Effector memory CD8-positive, alpha-beta T cell (primary cell): Measurements from ENCODE around the gene PWP1.

Experiments used
- ATAC-seq: fragments of 150-1000 bp; cut with Tn5 transposase; replicated peaks from 2 replicates; pipeline ENCODE4 v1.10.0; 2021; ENCODE audit warnings: mild to moderate bottlenecking, moderate library complexity
- DNase-seq, 3 experiments: peaks; one replicate each; pipeline ENCODE4 v3.0.0; 2021
- H3K27ac Mint-ChIP-seq, 2 donors: one replicate each; pipeline ENCODE4 v1.8.0; 2022; ENCODE audit warnings: mild to moderate bottlenecking in 2 of 2, mixed read lengths in 2 of 2, moderate library complexity in 2 of 2
- H3K27me3 Mint-ChIP-seq, 2 donors: one replicate each; pipeline ENCODE4 v1.8.0; 2022; ENCODE audit warnings: mixed read lengths in 2 of 2
- H3K36me3 Mint-ChIP-seq: one replicate; pipeline ENCODE4 v1.8.0; 2022; ENCODE audit warnings: mild to moderate bottlenecking, moderate library complexity, mixed read lengths; ENCODE audit not compliant: insufficient read depth
- H3K4me1 Mint-ChIP-seq, 2 donors: one replicate each; pipeline ENCODE4 v1.8.0; 2022; ENCODE audit warnings: low read depth in 2 of 2, mixed read lengths in 2 of 2
- H3K4me3 Mint-ChIP-seq, 2 donors: one replicate each; pipeline ENCODE4 v1.8.0; 2022; ENCODE audit warnings: mild to moderate bottlenecking in 2 of 2, mixed read lengths in 2 of 2, moderate library complexity in 2 of 2
- H3K9me3 Mint-ChIP-seq, 2 donors: one replicate each; pipeline ENCODE4 v1.8.0; 2022; ENCODE audit warnings: mixed read lengths in 2 of 2

Gene PWP1

DNA sequence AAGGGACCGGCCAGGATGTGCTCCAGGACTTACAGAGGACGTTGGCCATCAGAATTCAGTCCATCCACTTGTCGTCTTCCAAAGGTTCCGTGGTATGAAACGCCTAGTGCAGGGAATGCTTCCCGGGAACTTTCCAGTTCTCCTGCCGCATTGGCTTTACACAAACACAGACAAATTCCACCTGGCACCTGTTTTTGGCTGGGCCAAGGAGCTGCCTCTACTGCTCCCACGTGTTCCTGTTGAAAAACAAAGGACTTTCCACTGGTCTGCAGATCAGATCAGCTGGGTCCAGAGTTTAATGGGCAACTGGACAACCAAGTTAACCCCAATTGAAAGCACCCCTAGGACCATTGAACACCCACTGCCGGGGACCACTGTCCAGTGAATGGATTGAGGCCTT is 28.0 kb upstream of the PWP1 start:
- H3K9me3 Mint-ChIP-seq, result no peaks in the 10 kb centered on the region
- peaks cover 7% of the 10 kb centered on the region for H3K36me3 Mint-ChIP-seq
- ATAC-seq, result no peak

DNA sequence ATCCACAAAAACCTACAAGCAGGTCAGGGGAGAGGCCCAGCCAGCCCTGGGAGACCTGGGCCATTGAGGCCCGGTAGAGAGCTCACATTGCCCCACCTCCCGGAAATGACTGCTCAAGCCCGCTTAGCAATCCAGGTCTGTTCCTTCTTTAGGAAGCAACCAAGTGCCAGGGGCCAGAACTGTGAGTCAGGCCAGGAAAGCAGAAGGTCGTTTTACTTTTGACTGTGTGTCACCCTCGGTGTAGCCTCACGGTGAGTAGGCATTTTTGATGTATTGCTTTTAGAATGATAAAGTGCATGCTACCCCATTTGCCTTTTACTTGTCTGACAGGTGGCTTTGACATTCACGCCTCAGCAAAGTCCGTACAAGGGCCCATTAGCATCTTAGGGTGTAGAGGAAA is 25.4 kb upstream of the PWP1 start:
- peaks cover 7% of the 10 kb centered on the region for H3K36me3 Mint-ChIP-seq
- H3K27ac Mint-ChIP-seq, result no peak overlapping the region
- no peaks in the 10 kb centered on the region for H3K9me3 Mint-ChIP-seq
- no peak overlapping the region for H3K4me3 Mint-ChIP-seq
- peaks cover 9 to 10% of the 10 kb centered on the region in 2 donors for H3K27me3 Mint-ChIP-seq
- DNase-seq, result no peak
- H3K4me1 Mint-ChIP-seq, result no peaks in the 10 kb centered on the region
- ATAC-seq, result no peak

More for the DNA sequence above, 28.0 kb upstream of the PWP1 start:
- Mint-ChIP-seq H3K27me3 (no peaks in the 10 kb centered on the region), H3K4me1 (no peaks in the 10 kb centered on the region), H3K4me3 (no peak overlapping the region), H3K27ac (no peak overlapping the region)
- no peak for DNase-seq

- H3K4me1 Mint-ChIP-seq, result no peaks in the 10 kb centered on the region
- peaks cover 16 to 17% of the 10 kb centered on the region in 2 donors for H3K27me3 Mint-ChIP-seq
- DNase-seq (no peak), ATAC-seq (no peak)
- H3K9me3 Mint-ChIP-seq, result no peaks in the 10 kb centered on the region
- H3K27ac Mint-ChIP-seq, result no peak overlapping the region
- peaks cover 7% of the 10 kb centered on the region for H3K36me3 Mint-ChIP-seq
- H3K4me3 Mint-ChIP-seq, result no peak overlapping the region
Observed at GRCh38 chr12:107660861-107661415, 24.7 kb upstream of the PWP1 start.

DNA sequence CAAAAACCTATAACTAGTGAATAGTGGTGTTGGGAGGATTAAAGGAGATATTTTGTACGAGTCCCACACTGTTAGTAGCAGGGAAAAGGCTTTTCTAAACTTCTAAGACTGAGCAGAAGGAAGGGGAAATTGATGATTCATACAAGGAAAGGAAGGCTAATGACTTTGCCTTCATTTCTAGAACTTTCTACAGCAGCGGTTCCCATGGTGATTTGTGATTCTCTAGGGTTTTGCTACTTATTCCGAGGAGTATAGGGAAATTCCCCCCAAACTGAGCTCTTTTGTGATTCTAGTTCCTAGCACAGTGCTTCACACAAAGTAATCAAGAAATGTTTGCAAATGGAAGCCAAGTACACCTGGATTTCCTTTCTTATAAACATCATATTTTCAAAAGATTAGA is 23.8 kb upstream of the PWP1 start:
- Mint-ChIP-seq H3K27me3 (peaks cover 25% of the 10 kb centered on the region in 2 donors), H3K36me3 (peaks cover 3% of the 10 kb centered on the region), H3K9me3 (no peaks in the 10 kb centered on the region), H3K4me1 (no peaks in the 10 kb centered on the region), H3K4me3 (no peak overlapping the region), H3K27ac (no peak overlapping the region)
- DNase-seq (no peak), ATAC-seq (no peak)

DNA sequence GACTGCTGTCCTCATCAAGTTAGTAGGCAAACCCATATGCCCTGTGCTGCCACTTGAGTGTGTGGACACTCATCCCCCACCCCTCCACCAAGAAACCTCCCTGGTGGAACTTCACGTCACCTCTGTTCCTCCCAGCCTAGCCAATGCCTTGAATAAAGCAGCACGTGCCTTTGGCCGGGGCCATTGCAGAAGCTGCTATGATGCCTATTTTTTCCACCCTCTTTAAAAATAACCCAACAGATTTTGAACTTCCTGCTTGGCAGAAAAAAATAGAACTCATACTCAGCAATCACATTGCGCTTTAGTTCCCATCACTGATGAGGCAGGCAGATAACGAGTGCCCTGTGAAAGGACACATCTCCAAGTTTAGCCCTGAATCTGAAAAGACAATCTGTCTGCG is 23.1 kb upstream of the PWP1 start:
- H3K36me3 Mint-ChIP-seq, result no peaks in the 10 kb centered on the region
- DNase-seq (no peak), ATAC-seq (no peak)
- peaks cover 30 to 31% of the 10 kb centered on the region in 2 donors for H3K27me3 Mint-ChIP-seq
- H3K4me3 Mint-ChIP-seq, result no peak overlapping the region
- no peak overlapping the region for H3K27ac Mint-ChIP-seq
- no peaks in the 10 kb centered on the region for H3K9me3 Mint-ChIP-seq
- no peaks in the 10 kb centered on the region for H3K4me1 Mint-ChIP-seq

- Mint-ChIP-seq H3K27me3 (peaks cover 37 to 38% of the 10 kb centered on the region in 2 donors), H3K36me3 (no peaks in the 10 kb centered on the region), H3K4me1 (no peaks in the 10 kb centered on the region), H3K4me3 (no peak overlapping the region), H3K9me3 (no peaks in the 10 kb centered on the region), H3K27ac (no peak overlapping the region)
- DNase-seq (no peak), ATAC-seq (no peak)
Observed at GRCh38 chr12:107663277-107663676, 22.3 kb upstream of the PWP1 start.

DNA sequence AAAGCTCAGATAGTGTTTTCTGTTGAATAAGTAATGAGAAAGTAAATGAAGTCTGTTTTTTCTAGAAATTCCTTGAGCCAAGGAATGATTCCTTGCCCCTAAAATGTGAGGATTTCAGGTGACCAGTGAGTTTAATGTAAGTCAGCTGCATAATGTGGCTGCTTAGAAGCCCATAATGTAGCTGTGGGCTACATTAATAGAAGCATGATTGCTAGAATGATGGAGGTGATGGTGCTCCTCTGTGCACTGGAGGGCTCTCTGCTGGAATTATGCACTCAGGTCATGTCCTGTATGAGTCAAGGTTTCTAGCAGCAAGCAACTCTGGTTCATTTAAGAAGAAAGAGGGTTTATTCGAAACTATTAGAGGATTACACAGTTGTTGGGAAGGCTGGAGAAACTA is 19.6 kb upstream of the PWP1 start:
- ATAC-seq (no peak), DNase-seq (no peak)
- Mint-ChIP-seq H3K4me3 (no peak overlapping the region), H3K4me1 (peaks cover 0 to 3% of the 10 kb centered on the region in 2 donors), H3K27ac (no peak overlapping the region), H3K36me3 (no peaks in the 10 kb centered on the region), H3K9me3 (no peaks in the 10 kb centered on the region), H3K27me3 (peaks cover 55 to 62% of the 10 kb centered on the region in 2 donors)

DNA sequence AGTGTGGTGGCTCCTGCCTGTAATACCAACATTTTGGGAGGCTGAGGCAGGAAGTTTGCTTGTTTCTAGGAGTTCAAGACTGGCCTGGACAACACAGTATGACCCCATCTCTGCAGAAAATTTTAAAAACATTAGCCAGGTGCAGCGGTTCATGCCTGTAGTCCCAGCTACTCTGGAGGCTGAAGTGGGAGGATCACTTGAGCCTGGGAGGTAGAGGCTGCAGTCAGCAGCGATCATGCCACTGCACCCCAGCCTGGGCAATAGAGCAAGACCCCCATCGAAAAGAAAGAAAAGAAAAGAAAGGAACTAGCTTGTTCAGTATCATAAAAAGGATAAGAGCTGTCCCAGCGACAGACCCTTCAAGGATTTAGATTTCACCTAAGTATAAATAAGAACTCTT is 18.1 kb upstream of the PWP1 start:
- Mint-ChIP-seq H3K36me3 (no peaks in the 10 kb centered on the region), H3K9me3 (no peaks in the 10 kb centered on the region), H3K4me1 (peaks cover 0 to 4% of the 10 kb centered on the region in 2 donors), H3K4me3 (no peak overlapping the region), H3K27me3 (peaks cover 55 to 67% of the 10 kb centered on the region in 2 donors), H3K27ac (no peak overlapping the region)
- no peak for DNase-seq
- no peak for ATAC-seq

DNA sequence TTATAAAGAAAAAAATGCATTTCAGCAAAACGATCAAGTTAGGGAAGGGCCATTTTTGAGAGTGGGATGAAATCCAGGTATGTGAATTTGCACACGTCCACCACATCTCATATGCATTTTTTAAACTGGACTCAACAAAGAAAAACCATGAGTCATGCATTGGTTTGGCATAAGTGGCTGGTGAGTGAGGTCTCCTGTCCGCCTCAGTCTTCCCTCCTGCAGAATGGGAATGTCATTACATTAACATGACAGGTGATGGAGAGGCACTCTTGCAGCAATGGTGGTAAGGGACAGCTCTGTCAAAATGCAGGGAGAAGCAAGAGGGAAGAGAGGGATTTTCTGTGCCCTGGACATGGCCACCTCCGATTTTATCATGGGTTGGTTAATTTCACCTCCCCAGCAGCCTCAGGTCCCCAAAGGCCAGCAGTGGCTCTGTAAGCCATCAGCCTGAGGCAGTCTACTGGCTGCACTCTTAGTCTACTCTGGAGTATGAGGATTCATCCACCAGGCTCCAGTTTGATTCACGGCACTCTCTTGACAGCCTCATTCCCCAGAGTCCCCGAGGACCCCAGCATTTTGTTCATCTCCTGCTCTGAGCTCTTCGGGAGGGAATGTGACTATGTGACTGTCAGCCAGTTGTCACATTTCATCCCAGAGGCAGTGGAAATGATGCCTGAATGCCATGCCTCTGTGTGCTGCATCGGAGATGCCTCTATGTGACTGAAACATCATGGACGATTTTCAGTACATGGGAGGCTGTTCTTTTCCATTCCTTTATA is 17.1 kb upstream of the PWP1 start:
- H3K27ac Mint-ChIP-seq, result no peak overlapping the region
- H3K4me3 Mint-ChIP-seq, result no peak overlapping the region
- DNase-seq, result no peak
- H3K27me3 Mint-ChIP-seq, result peaks cover 48 to 73% of the 10 kb centered on the region in 2 donors
- H3K9me3 Mint-ChIP-seq, result no peaks in the 10 kb centered on the region
- ATAC-seq, result no peak
- H3K4me1 Mint-ChIP-seq, result peaks cover 0 to 4% of the 10 kb centered on the region in 2 donors
- H3K36me3 Mint-ChIP-seq, result no peaks in the 10 kb centered on the region

GRCh38 chr12:107669946-107670345 is 15.7 kb upstream of the PWP1 start:
- Mint-ChIP-seq H3K4me3 (no peak overlapping the region), H3K27ac (no peak overlapping the region), H3K36me3 (no peaks in the 10 kb centered on the region), H3K27me3 (peaks cover 46 to 70% of the 10 kb centered on the region in 2 donors), H3K9me3 (no peaks in the 10 kb centered on the region), H3K4me1 (peaks cover 0 to 4% of the 10 kb centered on the region in 2 donors)
- ATAC-seq (no peak), DNase-seq (no peak)

DNA sequence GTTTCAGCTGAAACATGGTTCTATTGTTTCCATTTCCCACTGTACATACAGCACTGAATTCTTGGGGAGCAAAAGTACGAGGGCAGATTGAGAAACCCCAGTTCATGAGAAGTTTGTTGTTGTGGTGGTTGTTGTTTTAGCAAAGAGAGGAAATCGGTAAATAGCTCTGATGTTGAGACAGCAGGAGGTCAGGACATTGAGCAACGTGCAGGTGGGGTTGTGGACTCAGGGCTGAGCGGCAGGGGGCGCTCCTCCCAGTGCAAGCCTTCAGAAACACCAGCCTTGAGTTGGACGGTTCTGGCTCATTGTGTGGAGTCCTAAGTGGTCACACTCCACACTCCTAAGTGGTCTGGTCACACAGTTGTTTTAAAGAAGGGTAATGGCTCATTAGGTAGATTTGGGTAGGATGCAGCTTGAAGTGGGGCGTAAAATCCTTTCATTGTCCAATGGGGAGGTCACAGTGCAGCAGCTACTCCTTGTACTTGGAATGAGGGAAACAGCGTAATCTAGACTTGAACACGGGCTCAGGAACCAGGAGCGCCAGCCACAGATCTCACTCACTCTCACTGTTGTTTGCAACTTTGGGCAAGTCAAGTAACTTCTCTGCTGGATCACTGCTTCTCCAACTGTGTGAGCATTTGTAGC is 14.5 kb upstream of the PWP1 start:
- ATAC-seq (peak; percentile 56), DNase-seq (peak in 1 of 3 experiments; percentile 12)
- Mint-ChIP-seq H3K4me1 (peaks cover 0 to 4% of the 10 kb centered on the region in 2 donors), H3K4me3 (no peak overlapping the region), H3K9me3 (no peaks in the 10 kb centered on the region), H3K27ac (no peak overlapping the region), H3K27me3 (peaks cover 37 to 58% of the 10 kb centered on the region in 2 donors), H3K36me3 (peaks cover 3% of the 10 kb centered on the region)

DNA sequence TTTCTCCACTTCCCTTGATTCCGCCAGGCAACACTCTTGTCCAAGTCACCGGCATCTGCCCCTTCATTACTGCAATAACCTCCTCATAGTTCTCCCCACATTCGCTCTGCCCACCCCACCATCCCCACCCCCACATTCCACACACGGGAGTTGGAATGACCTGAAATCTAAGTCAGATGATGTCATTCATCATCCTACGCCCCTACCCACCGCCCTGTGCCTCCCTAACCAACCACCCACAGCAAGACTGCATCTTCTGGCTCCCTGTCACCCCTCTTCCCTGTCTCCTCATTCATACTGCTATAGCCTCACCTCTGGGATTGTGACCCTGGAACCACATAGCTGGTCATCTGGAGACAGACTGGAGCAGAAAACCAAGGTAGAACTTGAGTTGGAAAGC is 7.9 kb upstream of the PWP1 start:
- H3K36me3 Mint-ChIP-seq, result peaks cover 3% of the 10 kb centered on the region
- H3K27me3 Mint-ChIP-seq, result peaks cover 17 to 32% of the 10 kb centered on the region in 2 donors
- H3K4me1 Mint-ChIP-seq, result peaks cover 0 to 5% of the 10 kb centered on the region in 2 donors
- H3K9me3 Mint-ChIP-seq, result no peaks in the 10 kb centered on the region
- DNase-seq (no peak), ATAC-seq (no peak)
- H3K4me3 Mint-ChIP-seq, result no peak overlapping the region
- H3K27ac Mint-ChIP-seq, result peak overlapping the region in 1 of 2 donors; percentile 36

DNA sequence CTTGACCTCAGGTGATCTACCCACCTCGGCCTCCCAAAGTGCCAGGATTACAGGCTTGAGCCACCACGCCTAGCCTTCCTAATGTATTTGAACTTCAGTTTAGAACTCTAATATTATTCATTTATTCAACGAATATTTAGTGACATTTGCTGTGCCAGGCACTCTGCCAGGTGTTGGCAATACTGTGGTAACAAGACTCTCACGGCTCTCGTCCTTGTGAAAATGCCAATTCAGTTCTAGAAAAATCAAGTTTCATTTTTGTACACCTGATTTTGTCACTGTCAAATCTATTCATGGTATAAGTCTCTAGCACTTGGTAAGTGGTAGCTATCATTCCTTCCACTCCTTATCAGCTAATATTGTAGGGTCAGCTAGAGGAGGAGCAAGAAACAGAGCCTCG is 6.3 kb upstream of the PWP1 start:
- Mint-ChIP-seq H3K9me3 (no peaks in the 10 kb centered on the region), H3K4me1 (peaks cover 0 to 5% of the 10 kb centered on the region in 2 donors)

DNA sequence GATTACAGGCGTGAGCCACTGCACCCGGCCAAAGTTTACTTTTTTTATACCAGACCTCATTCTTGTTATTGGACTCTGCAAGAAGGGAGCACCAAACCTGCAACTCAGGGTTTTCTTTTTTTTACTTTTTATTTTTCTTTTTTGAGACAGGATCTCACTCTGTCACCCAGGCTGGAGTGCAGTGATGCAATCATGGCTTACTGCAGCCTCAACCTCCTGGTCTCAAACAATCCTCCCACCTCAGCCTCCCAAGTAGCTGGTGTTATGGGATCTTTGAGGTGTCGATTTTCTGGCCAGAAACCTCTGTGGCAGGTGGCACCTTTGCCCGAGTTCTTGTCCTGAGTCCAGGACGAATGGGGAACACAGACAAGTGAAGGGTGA is 4.2 kb upstream of the PWP1 start:
- DNase-seq (no peak), ATAC-seq (no peak)
- H3K4me3 Mint-ChIP-seq, result no peak overlapping the region
- peaks cover 15 to 21% of the 10 kb centered on the region in 2 donors for H3K4me1 Mint-ChIP-seq
- H3K27ac Mint-ChIP-seq, result no peak overlapping the region
- no peaks in the 10 kb centered on the region for H3K9me3 Mint-ChIP-seq
- H3K27me3 Mint-ChIP-seq, result peaks cover 16 to 21% of the 10 kb centered on the region in 2 donors
- H3K36me3 Mint-ChIP-seq, result peaks cover 13% of the 10 kb centered on the region

More for the DNA sequence above, 6.3 kb upstream of the PWP1 start:
- Mint-ChIP-seq H3K36me3 (peaks cover 3% of the 10 kb centered on the region), H3K27ac (no peak overlapping the region), H3K27me3 (peaks cover 17 to 23% of the 10 kb centered on the region in 2 donors), H3K4me3 (no peak overlapping the region)
- ATAC-seq, result no peak
- DNase-seq, result no peak
